Inflammatory macrophage treated with lipopolysaccharide for 1 hour (primary cell): ENCODE measurements around the gene HDDC2.
"Not testable (repeated sequence)": the region's sequence is repeated elsewhere in the genome, so short reads cannot be mapped to it uniquely, and the experiment has no call there.

Experiments
- DNase-seq, 2 donors: peaks; one replicate each; pipeline ENCODE4 v3.0.0-alpha.2; 2020 to 2022

The HDDC2 gene

GRCh38 chr6:125304970-125305660, 3.3 kb upstream of the HDDC2 start:
- DNase-seq: peak; percentile 37 to 47

- DNase-seq: no peak
Measured at GRCh38 chr6:125303512-125303854, 1.7 kb upstream of the HDDC2 start.

- peak; percentile 14 to 23 for DNase-seq
Measured at GRCh38 chr6:125302840-125303511, 1.2 kb upstream of the HDDC2 start.

GRCh38 chr6:125300992-125301434, 754 bp downstream of the HDDC2 start:
- DNase-seq: peak; percentile 17 to 23

GRCh38 chr6:125299257-125299656, 2.5 kb downstream of the HDDC2 start:
- no peak for DNase-seq

- peak in 1 of 2 donors; percentile 42 for DNase-seq
Measured at GRCh38 chr6:125296471-125296870, 5.3 kb downstream of the HDDC2 start.

- no peak for DNase-seq
Measured at GRCh38 chr6:125294925-125295324, 6.8 kb downstream of the HDDC2 start.

GRCh38 chr6:125294036-125294435, 7.7 kb downstream of the HDDC2 start:
- no peak for DNase-seq

- no peak for DNase-seq
Measured at GRCh38 chr6:125293587-125293986, 8.2 kb downstream of the HDDC2 start.

- no peak for DNase-seq
Measured at GRCh38 chr6:125287718-125288117, 14.0 kb downstream of the HDDC2 start.

GRCh38 chr6:125285936-125286335, 15.8 kb downstream of the HDDC2 start:
- no peak for DNase-seq

- DNase-seq: no peak
Measured at GRCh38 chr6:125285353-125285752, 16.4 kb downstream of the HDDC2 start.

GRCh38 chr6:125282470-125282869, 19.3 kb downstream of the HDDC2 start:
- not testable (repeated sequence) for DNase-seq

- DNase-seq: not testable (repeated sequence)
Measured at GRCh38 chr6:125280370-125281035, 21.3 kb downstream of the HDDC2 start.

- DNase-seq: no peak
Measured at GRCh38 chr6:125279961-125280360, 21.8 kb downstream of the HDDC2 start.

GRCh38 chr6:125277838-125278237, 23.9 kb downstream of the HDDC2 start:
- DNase-seq: no peak

GRCh38 chr6:125275779-125276178, 26.0 kb downstream of the HDDC2 start:
- no peak for DNase-seq

- DNase-seq: no peak
Measured at GRCh38 chr6:125274935-125275334, 26.8 kb downstream of the HDDC2 start.

GRCh38 chr6:125273965-125274364, 27.8 kb downstream of the HDDC2 start:
- no peak for DNase-seq

- DNase-seq: no peak
Measured at GRCh38 chr6:125273251-125273650, 28.5 kb downstream of the HDDC2 start.

- DNase-seq: no peak
Measured at GRCh38 chr6:125271486-125272159, 30.1 kb downstream of the HDDC2 start.

- no peak for DNase-seq
Measured at GRCh38 chr6:125270380-125270779, 31.4 kb downstream of the HDDC2 start.

- DNase-seq: no peak
Measured at GRCh38 chr6:125269328-125269985, 32.3 kb downstream of the HDDC2 start.
